ENCODE data around the gene ECI2. TPM values are rescaled to one million over a fixed set of nuclear protein-coding genes. Genes with fewer than 3 reads are reported as not detected.

ECI2 gene
- total and polyA plus RNA-seq, 2 experiments from 2014 or later: 63.7 to 102 TPM

- TF ChIP-seq REST (IDR thresholded peaks at IDR 0.05; ENCODE audit: unreplicated experiment): no peak
Measured at GRCh38 chr6:4136354-4136831, 1.0 kb upstream of the ECI2 start (continued).

- Mint-ChIP-seq H3K4me3 (peak overlapping the region; percentile 80), H3K9me3 (peaks cover 17% of the 10 kb centered on the region), H3K36me3 (ENCODE audit: low read depth) (peaks cover 28% of the 10 kb centered on the region), H3K4me1 (peaks cover 29% of the 10 kb centered on the region), H3K27ac (peak overlapping the region; percentile 97), H3K27me3 (ENCODE audit: insufficient read depth, low read depth, poor library complexity) (peaks cover 4% of the 10 kb centered on the region)
- Histone ChIP-seq H3K27me3 (ENCODE audit: insufficient read depth) (no peaks in the 10 kb centered on the region), H3K4me3 (peak overlapping the region; percentile 51), H3K27ac (ENCODE audit: low read depth) (peak overlapping the region; percentile 30), H3K79me2 (replicated peaks; ENCODE audit: insufficient read depth) (peaks cover 25% of the 10 kb centered on the region), H4K20me1 (replicated peaks; ENCODE audit: insufficient read depth) (0 out of 2 replicates have a peak, but pooled peaks cover 4% of the 10 kb centered on the region), H3K4me2 (peak overlapping the region; percentile 75), H3K9me2 (ENCODE audit: insufficient read depth) (no peaks in the 10 kb centered on the region), H3K4me1 (ENCODE audit: insufficient read depth) (peaks cover 19% of the 10 kb centered on the region), H3K36me3 (ENCODE audit: insufficient read depth) (peaks cover 10% of the 10 kb centered on the region), H2AFZ (peak overlapping the region; percentile 20; the same call in 1 of the 2 replicates), H3F3A (replicated peaks; ENCODE audit: low read depth) (0 out of 2 replicates have a peak, but pooled peaks cover 5% of the 10 kb centered on the region)
- peak; percentile 93 for DNase-seq (ENCODE audit: low spot score)
- peak; percentile 81 for ATAC-seq
- TF ChIP-seq EZH2phosphoT487 (IDR thresholded peaks at IDR 0.05; ENCODE audit: unreplicated experiment) (no peak), CTCF (conservative IDR thresholded peaks at IDR 0.05; ENCODE audit: low read depth in 2 of 2) (0 out of 4 replicates have a peak, but pooled peaks of 1 of the 2 experiments have one; percentile 7), EZH2 (IDR thresholded peaks at IDR 0.05; ENCODE audit: low read depth, unreplicated experiment) (no peak), STAT1 (IDR thresholded peaks at IDR 0.05; ENCODE audit: unreplicated experiment) (no peak), POLR2AphosphoS5 (IDR thresholded peaks at IDR 0.05; ENCODE audit: low read depth) (peak; percentile 82)
Measured at GRCh38 chr6:4135665-4136353, 434 bp upstream of the ECI2 start.

Measured in GM23338 (cell line).